ENCODE results near the gene UBE2I. TPM values are rescaled to one million over a fixed set of nuclear protein-coding genes. Genes with fewer than 3 reads are reported as not detected.
A peak's percentile ranks its signal among the peaks of the same experiment; 100 is the strongest.
"Not testable (repeated sequence)": the region's sequence is repeated elsewhere in the genome, so short reads cannot be mapped to it uniquely, and the experiment has no call there.

UBE2I gene
- total RNA-seq, 1 experiment from 2014 or later, result 212 TPM

GRCh38 chr16:1292808-1293207 is 16.6 kb upstream of the UBE2I start:
- H3K79me2 ChIP-seq (ENCODE audit: insufficient read depth, low read length); H3K4me3 ChIP-seq (replicated peaks in 1 of 2; ENCODE audit: low read depth in 1 of 2, low read length in 2 of 2); H4K20me1 ChIP-seq (ENCODE audit: insufficient read depth); POLR2A ChIA-PET; BruUV-seq (replicated peaks); ATAC-seq; H3K27me3 ChIP-seq (ENCODE audit: insufficient read depth, low read length); H3K9me3 ChIP-seq (ENCODE audit: control insufficient read depth in 1 of 2, insufficient read depth in 1 of 2, low read depth in 1 of 2, low read length in 2 of 2); intact Hi-C loops (cut with micrococcal nuclease); H2AFZ ChIP-seq (ENCODE audit: low read depth, low read length, poor library complexity, severe bottlenecking); H3K9ac ChIP-seq (ENCODE audit: low read length); H3K36me3 ChIP-seq (ENCODE audit: control insufficient read depth in 1 of 2, insufficient read depth in 2 of 2, low read length in 2 of 2); DNase-seq (ENCODE audit: low read depth, low spot score); RAD21 ChIA-PET (ENCODE audit: low non-redundant PET in 1 of 2, low total read pairs in 2 of 2, uncharacterized antibody in 2 of 2, unreplicated experiment in 2 of 2); H3K9me2 ChIP-seq (ENCODE audit: insufficient read depth); H3K27ac ChIP-seq (ENCODE audit: low read depth, low read length): not testable (repeated sequence)
- TF ChIP-seq CBX3 (IDR thresholded peaks at IDR 0.05; ENCODE audit: low read depth), result 0 out of 2 replicates have a peak, but pooled peaks have one; percentile 68
- H3K4me2 ChIP-seq (ENCODE audit: low read length), result peak overlapping the region; percentile 29; the same call in 1 of the 2 replicates
- CTCF ChIA-PET, result interaction anchor here (0.6 kb wide), 1 partner anchor 73 kb away, joined by 7 read pairs; no protein-coding TSS in a partner anchor
- peaks cover 30 to 62% of the 10 kb centered on the region in 2 experiments for H3K4me1 ChIP-seq (ENCODE audit: control insufficient read depth in 1 of 2, insufficient read depth in 2 of 2, low read length in 2 of 2)

- TF ChIP-seq CTCF (IDR thresholded peaks at IDR 0.05 in 2 of 3, conservative IDR thresholded peaks at IDR 0.05 in 1 of 3; ENCODE audit: borderline replicate concordance in 1 of 3, insufficient read depth in 1 of 3, low read depth in 2 of 3, low read length in 2 of 3) (no peak), ELF1 (IDR thresholded peaks at IDR 0.05; ENCODE audit: borderline replicate concordance, low read depth) (no peak)
- H4K20me1 ChIP-seq (ENCODE audit: insufficient read depth), result no peaks in the 10 kb centered on the region
- RAD21 ChIA-PET (ENCODE audit: low non-redundant PET in 1 of 2, low total read pairs in 2 of 2, uncharacterized antibody in 2 of 2, unreplicated experiment in 2 of 2), result no interaction called here
- H3K27ac ChIP-seq (ENCODE audit: low read depth, low read length), result no peak overlapping the region
- no peaks in the 10 kb centered on the region for H3K27me3 ChIP-seq (ENCODE audit: insufficient read depth, low read length)
- no peaks in the 10 kb centered on the region for H3K79me2 ChIP-seq (ENCODE audit: insufficient read depth, low read length)
- peaks cover 30 to 69% of the 10 kb centered on the region in 2 experiments for H3K4me1 ChIP-seq (ENCODE audit: control insufficient read depth in 1 of 2, insufficient read depth in 2 of 2, low read length in 2 of 2)
- intact Hi-C loops (cut with micrococcal nuclease), result no loop called here
- peak overlapping the region; percentile 25 for H3K4me2 ChIP-seq (ENCODE audit: low read length)
- ATAC-seq, result no peak
- 0 out of 2 replicates have a peak overlapping the region, but pooled peaks have one; percentile 7 for H3K9ac ChIP-seq (ENCODE audit: low read length)
- no peaks in the 10 kb centered on the region for H3K9me3 ChIP-seq (ENCODE audit: control insufficient read depth in 1 of 2, insufficient read depth in 1 of 2, low read depth in 1 of 2, low read length in 2 of 2)
- DNase-seq (ENCODE audit: low read depth, low spot score), result no peak
- POLR2A ChIA-PET, result interaction anchor here (0.7 kb wide), 1 partner anchor 125 kb away, joined by 3 read pairs; no protein-coding TSS in a partner anchor
- no peaks in the 10 kb centered on the region for H3K36me3 ChIP-seq (ENCODE audit: control insufficient read depth in 1 of 2, insufficient read depth in 2 of 2, low read length in 2 of 2)
- no peak overlapping the region for H2AFZ ChIP-seq (ENCODE audit: low read depth, low read length, poor library complexity, severe bottlenecking)
- H3K9me2 ChIP-seq (ENCODE audit: insufficient read depth), result no peaks in the 10 kb centered on the region
- CTCF ChIA-PET, result no interaction called here
- no peak overlapping the region for H3K4me3 ChIP-seq (replicated peaks in 1 of 2; ENCODE audit: low read depth in 1 of 2, low read length in 2 of 2)
- no TSS peak for BruUV-seq (replicated peaks)
These were observed 15.3 kb upstream of the UBE2I start for GRCh38 chr16:1293921-1294656.

Data from HCT116 (cell line).